Eye (tissue), 1 donor: ENCODE results near the gene RIMBP2.

ENCODE experiments used
- DNase-seq: peaks from one replicate; pipeline ENCODE4 v3.0.0-alpha.2; 2015

The RIMBP2 gene

DNA sequence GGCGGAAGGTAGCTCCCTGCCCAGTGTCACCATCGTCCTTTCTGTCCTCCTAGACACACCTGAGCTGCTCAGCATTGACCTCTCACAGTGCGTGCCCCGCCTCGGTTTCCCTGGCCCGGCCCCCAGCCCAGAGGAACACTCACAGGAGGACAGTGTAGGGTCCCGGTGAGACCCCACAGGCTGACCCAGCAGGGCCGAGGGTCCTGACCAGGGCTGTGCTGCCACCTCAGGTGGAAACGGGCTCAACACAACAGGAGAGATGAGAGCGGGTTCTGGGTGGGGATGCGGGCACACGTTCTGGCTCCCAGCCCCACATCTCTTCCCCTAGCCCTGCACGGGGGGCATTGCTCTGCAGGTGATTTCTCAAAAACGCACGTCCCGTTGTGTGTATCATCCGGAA, 280.3 kb downstream of the RIMBP2 start:
- DNase-seq = no peak

DNA sequence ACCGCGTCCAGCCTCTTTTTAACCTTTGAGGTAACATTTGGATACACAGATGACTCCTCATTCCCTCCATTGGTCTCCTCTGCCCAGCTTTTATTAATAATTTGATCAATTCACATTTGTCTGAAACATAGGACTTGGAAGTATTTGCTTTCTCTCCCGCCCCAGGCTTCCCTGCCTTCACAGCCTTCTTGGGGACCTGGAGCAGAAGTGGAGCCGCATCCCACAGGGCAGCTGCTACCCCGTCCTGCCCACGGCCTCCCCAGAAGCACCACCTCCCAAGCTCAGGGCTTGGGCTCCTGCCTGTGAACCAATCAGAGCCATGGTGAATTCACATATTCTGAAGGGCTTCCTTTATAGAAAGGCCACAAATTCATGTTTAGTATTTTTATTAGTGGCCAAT, 280.8 kb downstream of the RIMBP2 start:
- no peak for DNase-seq

DNA sequence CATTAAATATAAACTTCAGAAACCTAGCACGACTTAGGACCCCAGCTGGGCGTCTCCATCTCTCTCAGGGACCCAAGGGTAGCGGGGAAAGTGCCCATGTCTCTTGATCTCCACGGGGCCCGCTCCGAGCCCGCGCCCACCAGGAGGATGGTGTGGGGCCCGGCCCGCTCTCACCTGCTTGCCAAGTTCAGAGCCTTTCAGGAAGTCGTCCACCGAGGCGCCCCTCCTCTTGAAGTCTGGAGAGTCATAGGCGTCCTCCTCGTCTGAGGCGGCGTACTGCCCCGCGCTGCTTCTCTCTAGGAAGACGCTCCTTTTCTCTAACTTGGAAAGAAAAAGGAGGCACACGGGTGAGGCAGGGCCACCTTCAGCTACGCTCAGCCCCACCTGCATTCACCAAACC, 281.5 kb downstream of the RIMBP2 start:
- no peak for DNase-seq

DNA sequence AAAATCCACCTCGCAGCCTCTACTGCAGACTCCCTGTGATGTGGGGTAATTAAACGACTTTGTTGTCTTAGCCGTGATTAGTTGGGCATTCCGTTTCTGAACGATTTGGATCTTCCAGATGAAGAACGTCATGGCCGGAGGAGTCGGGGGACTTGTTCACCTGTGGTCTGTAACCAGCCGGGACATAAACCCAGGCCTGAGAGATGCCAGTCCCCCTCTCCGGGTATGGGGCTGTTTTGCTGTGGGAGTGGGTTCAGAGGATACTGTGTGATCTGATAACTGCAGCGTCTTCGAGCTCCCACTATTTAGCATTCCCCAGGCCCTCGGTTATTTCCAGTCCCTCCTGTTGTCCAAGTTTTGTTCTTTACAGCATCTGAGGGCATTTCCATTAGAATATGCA, 282.3 kb downstream of the RIMBP2 start:
- no peak for DNase-seq

DNA sequence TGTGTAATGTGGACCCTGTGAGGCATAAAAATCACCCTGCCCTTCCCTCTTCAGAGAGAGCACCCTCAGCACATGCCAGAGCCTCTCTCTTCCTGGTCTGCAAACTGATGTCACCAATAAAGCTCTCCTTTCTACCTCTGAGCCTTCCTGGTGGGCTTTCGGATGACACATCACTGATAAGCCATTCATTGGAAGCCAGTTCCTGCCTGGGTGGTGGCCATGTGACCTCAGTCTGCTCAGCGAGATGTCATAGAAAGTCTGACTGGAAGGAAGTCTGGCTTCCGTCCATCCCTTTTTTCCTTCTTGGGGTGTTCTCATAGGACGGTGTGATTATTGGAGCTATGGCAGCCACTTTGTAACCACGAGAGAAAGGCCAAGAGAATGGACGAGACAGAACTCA, 282.7 kb downstream of the RIMBP2 start:
- DNase-seq = no peak

DNA sequence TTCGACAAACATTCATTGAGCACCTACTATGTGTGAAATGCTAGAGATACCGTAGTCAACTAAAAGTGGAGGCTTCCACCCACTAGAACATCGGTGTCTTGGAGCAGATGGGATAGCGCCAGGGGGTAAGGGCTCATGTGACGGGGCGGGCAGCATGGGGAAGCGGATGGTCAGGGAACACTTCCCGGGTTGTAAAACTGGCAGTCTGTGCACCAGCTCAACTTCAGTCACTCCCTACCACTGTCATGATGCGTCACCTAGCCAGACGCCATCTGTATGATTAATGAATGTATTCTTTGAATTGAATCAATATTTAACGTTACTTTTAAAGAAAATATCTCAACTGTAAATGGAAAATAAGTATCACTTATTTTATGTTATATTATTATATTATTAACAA, 284.9 kb downstream of the RIMBP2 start:
- no peak for DNase-seq

DNA sequence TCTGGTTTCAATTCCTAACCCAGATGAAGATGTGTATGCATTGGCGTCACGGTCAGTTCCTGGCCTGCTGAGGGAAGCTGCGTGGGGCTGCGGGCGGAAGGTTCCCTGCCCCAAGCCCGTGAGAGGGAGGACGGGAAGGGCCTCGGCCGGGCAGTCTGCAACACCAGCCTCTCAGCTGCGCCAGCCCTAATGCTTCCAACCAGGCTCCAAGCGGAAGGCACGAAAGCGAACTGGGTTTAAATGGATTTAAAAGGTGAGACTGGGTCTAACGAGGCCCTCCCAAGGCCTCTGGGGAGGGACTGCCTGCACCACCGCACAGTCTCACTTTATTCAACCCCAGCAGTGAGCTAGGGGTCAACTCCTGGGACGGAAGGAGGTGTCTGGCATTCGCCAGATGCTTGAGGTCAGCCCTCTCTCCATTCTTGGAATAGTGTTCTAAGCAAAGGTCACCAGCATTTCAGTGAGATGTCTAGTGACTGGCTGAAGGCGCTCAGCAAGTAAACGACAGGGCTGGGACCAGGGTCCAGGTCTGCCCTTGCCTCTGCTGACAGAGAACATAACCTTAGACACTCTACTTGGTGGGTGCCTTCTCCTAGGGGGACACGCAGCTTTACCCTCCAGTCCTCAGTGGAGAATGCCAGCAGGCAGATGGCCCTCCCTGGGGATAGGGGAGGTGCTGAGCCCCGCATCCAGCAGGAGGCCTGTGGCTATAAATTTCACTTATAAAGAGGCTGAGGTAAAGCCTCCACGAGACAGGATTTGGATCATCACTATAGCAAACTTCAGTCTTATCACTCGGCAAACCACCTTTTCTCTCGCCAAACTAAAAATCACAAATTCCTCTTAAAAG, 286.2 kb downstream of the RIMBP2 start:
- peak; percentile 17 for DNase-seq

DNA sequence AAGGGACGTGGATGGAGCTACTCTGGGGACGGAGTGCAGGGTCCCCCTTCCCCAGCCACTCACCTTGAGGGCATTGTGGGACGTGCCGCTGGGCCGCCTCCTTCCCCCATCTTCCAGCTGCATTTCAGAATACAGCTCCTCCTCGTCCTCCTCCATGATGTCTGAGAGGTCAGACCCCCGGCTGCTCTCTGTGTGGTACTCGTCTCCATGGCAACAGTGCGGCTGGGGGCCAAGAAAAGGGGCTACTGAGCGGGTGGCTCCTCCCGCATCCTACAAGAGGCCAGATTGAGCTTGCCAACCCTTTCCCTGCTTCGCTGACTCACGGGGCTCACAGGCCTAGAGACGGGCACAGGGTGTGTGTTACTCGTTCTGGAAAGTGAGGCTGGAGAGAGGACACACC, 288.0 kb downstream of the RIMBP2 start:
- DNase-seq = peak; percentile 85

DNA sequence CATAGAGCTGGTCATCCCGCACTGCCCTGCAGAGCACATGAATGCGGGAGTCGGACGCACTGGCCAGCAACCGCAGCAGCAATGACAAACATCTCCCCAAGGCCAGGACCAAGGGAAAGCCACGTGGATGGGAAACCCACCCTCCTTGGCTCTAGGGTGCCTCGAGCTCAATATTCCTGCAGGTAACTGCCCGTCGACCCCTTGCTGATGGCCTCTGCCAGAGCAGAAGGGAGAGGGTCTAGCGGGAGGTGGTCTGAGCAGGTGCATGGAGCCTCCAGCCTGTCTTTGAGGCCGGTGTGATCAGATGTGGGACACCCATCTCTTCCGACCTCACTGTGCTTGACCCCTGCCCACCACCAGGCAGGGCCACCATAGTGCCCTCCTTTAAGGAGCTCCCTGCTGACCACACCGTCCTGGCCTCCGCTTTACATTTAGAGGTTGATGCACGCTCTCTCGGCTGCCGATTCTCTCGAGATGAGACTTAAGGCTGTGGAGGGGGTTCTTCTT, 288.7 kb downstream of the RIMBP2 start:
- DNase-seq = no peak

DNA sequence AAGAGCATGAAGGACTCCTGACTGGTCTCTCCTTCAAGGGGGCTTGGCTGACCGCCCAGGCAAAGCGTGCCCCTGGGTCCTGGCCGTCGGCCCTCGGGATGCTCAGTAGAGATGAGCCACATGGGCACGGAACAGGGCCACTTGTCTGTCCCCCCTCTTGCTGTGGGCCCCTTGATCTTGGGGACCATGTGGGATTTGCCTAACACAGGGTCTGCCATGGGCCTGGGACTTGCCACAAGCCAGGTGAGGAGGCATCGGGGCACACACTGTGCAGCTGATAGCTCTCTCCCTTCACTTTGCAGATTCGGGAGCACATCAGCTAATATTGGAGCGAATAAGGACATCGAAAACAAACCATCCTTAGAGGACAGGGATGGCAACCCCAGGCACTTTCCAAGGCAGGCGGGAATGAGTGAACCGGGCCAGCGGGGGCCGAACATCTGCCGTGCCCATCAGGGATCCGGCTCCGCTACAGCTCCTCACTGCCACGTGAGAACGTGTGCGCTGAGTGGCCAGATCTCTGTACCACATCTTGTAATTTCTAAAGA, 290.3 kb downstream of the RIMBP2 start:
- no peak for DNase-seq

DNA sequence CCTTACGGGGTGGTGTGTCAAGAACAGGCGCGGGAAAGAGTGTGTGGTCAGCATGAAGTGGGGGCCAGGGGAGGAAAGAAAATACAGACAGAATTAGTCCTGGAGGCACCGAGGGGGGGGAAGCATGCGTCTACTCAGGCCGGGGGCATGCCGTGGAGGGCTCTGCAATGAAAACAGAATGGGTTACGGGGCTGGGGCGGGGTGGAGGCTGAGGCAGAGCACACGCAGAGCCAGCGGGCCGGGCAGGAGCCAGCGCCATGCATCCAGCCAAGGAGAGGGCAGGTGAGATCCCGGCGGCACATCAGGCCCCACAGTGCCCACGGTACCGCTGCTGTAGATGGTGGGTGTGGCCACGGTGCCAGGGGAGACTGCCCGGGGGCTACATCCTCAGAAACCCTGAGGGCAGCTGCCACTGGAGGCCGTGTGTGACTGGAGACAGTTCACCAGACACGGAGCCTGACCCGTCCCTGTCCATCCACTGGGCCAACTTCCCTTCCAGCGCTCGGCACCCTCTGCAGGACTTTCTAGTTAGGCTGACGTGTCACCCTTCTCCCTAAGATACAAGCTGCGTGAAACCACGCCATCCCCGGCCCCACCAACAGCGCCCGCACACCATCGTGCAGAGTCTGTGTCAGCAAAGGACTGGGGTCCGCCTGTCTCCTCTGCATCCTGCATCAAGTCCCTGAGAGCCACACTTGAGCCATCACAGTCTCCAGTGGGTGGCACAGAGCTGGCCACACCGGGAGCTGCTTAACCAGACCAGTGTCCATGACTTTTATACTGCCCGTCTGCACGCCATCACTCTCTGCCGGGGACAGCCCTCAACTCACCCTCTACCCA, 291.0 kb downstream of the RIMBP2 start:
- DNase-seq = no peak

DNA sequence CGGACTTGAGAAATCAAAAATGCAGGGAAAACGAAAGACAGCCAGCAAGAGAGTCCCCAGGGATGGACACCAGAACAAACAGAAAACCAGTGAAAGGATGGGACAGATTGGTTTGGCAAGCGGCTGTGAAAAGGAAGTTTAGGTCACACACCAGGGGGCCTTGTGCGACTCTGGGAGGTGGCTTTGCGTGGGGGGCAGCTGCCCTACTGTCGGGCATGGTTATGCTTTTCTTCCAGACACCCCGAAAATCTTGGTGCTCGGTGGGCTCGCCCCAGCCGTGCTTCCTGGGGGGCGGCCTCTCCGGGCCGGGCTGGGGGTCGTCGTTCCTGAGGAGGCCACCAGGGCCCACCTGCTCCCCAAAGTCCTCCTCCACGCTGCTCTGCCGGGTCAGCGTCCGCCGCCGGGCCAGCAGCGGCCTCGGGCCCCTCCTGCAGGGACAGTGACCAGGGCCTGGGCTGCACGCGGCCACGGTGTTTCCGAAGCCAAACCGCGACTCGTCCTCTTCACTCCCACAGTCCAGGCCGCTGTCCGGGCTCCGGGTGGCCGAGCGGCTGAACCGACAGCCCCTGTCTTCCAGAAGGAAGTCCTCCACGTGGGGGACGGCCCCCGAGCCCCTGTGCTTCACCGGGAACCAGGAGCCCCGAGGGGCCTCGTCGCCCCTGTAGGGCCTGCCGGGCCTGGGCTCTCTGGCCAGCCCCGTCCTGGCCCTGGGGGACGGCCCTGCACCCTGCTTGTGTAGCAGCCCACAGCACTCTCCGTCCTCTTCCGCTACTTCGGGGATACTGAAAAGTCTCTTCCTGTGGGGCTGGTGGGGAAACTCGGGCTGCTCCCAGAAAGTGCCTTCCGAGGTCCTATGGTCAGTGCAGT, 291.9 kb downstream of the RIMBP2 start:
- no peak for DNase-seq

DNA sequence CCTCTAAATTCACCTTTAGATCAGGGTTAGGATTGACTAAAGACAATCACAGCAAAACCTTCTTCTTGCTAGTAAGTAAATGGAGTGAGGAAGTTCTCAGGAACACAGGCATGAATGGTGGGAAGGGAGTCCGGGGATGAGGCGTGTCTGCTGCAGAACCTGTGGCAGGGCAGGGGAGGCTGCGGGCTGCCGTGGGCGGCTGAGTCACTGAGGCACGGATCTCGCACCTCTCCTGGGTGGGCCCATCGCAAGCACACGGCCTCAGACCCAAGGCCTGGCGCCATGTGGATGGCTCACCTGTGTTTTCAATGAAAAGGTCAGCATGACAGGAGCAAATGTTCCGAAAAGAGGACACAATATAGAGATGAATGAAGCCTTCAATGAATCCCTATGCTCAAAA, 293.0 kb downstream of the RIMBP2 start:
- no peak for DNase-seq

DNA sequence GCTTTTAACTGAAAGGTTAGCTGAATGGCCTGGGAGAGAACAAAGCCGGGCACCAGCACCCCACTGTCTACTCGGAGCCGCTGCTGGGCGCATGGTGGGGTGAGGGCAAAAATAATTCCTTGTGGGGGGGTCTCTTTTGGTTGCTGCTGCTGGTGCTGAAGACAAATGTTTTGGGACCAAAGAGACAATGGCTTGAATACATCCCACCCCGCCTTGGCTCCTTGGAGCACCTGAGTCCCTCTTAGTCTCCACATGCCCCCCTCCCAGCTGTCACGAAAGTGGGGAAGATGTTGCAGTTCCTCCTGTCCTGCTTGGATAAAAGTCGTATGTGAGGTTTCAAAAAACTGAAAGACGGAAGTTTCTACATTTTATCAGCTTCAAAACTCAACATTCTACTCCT, 293.4 kb downstream of the RIMBP2 start:
- DNase-seq = no peak

DNA sequence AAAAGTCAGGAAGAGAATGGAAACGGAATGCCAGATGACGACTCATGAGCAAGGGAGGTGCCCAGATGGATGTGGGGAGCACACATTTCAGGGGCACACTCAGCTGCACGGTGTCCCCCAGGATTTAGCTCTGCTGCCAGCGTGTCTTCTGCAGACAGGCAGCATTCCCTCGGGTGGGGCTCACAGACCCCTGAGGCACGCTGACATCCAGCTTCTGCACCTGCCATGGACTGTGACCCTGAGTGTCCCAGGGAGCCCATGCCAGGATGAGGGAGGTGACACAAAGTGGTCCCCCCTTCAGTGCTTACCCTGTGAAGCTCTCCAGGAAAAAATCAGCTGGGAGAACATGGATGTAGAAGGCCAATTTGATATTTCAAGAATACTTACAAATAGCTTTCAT, 294.2 kb downstream of the RIMBP2 start:
- no peak for DNase-seq

DNA sequence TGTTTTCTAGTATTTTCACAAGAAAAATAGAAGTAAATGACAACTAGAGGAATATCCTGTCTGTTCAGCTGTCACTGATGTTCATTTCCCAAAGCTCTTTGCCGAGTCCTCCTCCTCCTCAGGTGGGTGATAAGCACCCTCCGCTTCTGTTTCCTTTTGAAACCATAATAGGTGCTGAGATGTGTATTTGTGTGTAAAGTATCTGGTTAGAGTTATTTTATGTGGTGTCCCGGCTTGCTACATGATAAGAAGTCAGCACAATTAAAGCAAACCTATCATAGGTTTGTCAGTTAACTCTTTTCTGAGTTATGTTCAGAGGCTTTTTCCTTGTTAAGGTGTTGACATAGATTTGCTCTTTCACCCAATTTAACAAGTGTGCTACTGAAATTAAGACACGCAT, 296.0 kb downstream of the RIMBP2 start:
- no peak for DNase-seq

DNA sequence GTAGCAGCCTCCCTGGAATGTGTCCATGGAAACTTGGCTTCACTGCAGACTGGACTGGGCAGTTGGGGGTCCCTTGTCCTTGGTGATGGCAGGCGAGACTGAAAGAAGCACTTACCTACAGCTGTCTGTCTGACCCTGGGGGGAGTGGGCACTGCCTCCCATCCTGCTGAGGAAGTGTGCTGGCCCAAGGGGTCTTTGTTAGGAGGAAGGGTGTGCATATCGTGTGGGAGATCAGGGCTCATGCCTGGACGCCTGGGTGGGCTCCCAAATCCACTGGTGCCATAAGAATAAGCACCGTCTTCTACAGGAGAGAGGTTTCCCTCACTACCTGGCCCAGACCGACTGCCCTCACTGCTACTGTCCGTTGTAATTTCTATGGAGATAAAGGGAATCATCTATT, 297.0 kb downstream of the RIMBP2 start:
- DNase-seq = no peak

DNA sequence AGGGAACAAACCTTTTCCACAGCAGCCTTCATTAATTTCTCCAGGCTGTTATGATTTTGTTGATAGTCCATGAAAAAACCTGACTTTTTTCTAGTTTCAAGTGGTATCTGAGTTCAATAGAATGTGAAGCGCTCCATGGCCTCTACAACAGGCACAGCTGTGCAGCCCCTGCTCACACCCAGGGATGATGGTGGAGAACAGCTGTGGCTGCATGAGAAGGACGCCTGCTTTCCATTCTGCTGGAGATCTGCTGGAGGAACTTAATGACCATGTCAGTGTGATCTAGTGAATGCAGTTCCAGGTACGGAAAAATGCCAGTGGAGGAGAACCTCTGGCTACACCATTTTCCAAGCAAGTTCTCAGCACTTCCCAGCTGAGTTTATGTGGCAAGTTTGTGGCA, 297.8 kb downstream of the RIMBP2 start:
- no peak for DNase-seq

DNA sequence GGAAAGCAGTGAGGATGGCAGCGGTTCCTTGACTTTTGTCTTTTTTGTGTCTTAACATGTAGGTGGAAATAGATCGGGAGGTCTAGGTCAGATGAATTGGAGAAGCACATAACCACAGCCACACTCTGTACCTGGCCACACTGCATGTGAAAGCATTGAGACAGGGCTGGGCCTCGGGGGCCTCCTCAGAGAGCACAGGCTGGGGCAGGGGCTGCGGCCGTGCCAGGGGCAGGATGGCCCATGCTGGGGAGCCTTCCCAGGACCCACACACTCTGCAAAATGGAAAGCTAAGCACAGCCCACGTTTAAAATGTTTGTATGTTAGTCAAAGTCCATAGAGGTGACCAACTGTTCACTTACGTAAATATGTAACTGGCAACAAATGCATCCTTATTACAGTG, 301.7 kb downstream of the RIMBP2 start:
- no peak for DNase-seq

DNA sequence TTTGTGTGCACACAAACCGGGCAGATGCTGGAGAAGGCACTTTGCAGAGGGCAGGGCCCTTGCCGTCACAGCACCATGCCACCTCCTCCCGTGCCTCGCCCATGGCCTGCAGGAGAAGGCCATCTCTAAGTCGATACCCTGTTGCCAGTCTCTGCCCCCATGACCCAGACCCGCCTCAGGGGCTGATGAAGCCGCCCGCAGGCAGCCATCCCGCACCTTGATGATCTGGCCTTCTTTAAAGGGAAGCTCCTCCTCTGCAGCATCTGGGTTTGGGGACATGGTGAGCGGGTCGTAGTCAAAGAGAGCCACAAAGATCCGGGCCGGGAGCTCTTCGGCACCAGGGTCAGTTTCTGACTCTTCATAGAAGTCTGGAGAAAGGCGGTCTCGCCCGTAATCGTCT, 302.2 kb downstream of the RIMBP2 start:
- DNase-seq = no peak

DNA sequence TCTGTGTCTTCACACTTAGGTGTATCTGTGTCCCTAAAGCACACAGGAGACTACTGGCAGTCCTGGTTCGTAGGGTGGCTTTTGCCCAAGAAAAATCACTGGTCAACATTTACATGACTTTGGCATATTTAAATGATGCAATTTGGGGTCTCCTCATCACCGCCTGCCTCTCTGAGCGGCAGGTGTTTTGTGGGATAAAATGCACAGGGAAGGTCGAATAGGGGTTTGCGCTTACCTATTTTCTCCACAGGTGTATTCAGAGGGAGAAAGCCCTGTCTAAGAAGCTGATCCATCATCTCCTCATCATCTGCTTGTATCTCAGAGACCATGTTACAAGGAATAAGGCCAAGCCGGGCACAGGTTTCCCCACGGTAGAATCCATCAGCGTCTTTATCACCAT, 303.7 kb downstream of the RIMBP2 start:
- DNase-seq = no peak

DNA sequence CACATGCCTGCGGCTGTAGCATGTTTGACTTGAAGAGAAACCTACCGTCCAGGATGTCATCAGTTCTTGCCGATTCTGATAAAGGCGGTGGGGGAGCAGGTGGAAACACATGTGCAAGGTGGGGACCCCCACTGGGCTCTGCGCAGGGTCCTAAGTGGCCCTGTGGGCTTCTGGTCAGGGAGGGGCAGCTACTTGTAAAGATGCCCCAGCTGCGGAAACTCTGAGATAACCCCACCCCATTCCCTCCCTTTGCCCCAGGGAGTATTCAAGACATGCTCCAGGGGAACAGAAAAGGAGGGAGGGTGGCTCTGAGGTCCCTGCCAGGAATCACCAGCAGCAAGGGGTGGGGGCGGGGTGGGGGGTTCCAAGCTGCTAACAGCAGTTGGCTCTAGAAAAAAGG, 310.8 kb downstream of the RIMBP2 start:
- DNase-seq = no peak

DNA sequence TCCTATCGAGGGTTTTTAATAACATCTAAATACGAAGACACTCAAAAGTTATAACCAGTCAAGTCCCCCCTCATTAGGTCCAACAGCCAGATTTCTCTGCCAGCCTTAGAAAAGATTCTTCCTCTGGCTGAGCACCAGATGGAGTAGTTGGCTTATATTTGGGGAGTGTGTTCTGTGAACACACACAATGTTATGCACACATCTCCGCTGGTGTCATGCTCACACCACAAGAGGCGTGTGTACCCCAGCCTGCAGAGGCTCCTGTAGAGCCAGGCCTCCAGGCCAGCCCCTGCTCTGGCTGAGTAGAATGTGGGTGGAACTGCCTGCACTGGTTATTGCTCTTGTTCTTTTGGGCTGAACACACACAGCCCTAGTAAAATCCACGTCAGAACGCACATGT, 314.4 kb downstream of the RIMBP2 start:
- DNase-seq = peak; percentile 63
